Thoracic aorta (tissue), 2 donors: ENCODE measurements around the gene BICRAL. TPM values are rescaled to one million over a fixed set of nuclear protein-coding genes. Genes with fewer than 3 reads are reported as not detected.

Source experiments
- ATAC-seq: fragments of 150-250 bp; one replicate; pipeline ENCODE4 v1.8.0; 2017; ENCODE audit warnings: low read depth; ENCODE audit not compliant: insufficient number of reproducible peaks, low FRiP score
- DNase-seq: peaks from one replicate; pipeline ENCODE4 v3.0.0-alpha.2; 2020; ENCODE audit warnings: low spot score
- H3K27ac ChIP-seq, 2 donors: fragments of 200-600 bp; sonication (generic); 1 replicate in 1 of 2; 2 replicates in 1 of 2; pipeline ENCODE4 v1.5.1; 2016; ENCODE audit warnings: mild to moderate bottlenecking in 2 of 2, moderate library complexity in 2 of 2
- H3K27me3 ChIP-seq: fragments of 200-600 bp; sonication (generic); replicated peaks from 2 replicates; pipeline ENCODE4 v1.6.0; 2016; ENCODE audit warnings: mild to moderate bottlenecking; ENCODE audit not compliant: insufficient read depth
- H3K36me3 ChIP-seq: fragments of 200-600 bp; sonication (generic); one replicate; pipeline ENCODE4 v1.5.1; 2016
- H3K4me1 ChIP-seq, 2 donors: fragments of 200-600 bp; sonication (generic); 1 replicate in 1 of 2; 2 replicates in 1 of 2; pipeline versions ENCODE4 v1.5.1 to v1.6.0; 2016; ENCODE audit warnings: low read depth in 2 of 2, mild to moderate bottlenecking in 1 of 2; ENCODE audit not compliant: control insufficient read depth in 1 of 2
- H3K4me3 ChIP-seq: fragments of 200-600 bp; sonication (generic); 2 replicates; pipeline ENCODE4 v1.5.1; 2016; ENCODE audit warnings: mild to moderate bottlenecking
- H3K9me3 ChIP-seq: fragments of 200-600 bp; sonication (generic); 2 replicates; pipeline ENCODE4 v1.5.1; 2016
- CTCF ChIP-seq: fragments of 200-600 bp; sonication (generic); IDR thresholded peaks from one replicate; pipeline ENCODE4 v1.5.1; 2019; ENCODE audit warnings: antibody characterized with exemption
- total RNA-seq, 2 donors: library from RNA; depleted of rRNA; stranded (reverse); fragments of >200 nt; gene quantifications; one replicate each; pipeline versions ENCODE4 v1.1.0 to v1.2.3, GENCODE V29; 2016

BICRAL gene
- total RNA-seq, 2 donors from 2014 or later = 16.5 to 18.8 TPM

DNA sequence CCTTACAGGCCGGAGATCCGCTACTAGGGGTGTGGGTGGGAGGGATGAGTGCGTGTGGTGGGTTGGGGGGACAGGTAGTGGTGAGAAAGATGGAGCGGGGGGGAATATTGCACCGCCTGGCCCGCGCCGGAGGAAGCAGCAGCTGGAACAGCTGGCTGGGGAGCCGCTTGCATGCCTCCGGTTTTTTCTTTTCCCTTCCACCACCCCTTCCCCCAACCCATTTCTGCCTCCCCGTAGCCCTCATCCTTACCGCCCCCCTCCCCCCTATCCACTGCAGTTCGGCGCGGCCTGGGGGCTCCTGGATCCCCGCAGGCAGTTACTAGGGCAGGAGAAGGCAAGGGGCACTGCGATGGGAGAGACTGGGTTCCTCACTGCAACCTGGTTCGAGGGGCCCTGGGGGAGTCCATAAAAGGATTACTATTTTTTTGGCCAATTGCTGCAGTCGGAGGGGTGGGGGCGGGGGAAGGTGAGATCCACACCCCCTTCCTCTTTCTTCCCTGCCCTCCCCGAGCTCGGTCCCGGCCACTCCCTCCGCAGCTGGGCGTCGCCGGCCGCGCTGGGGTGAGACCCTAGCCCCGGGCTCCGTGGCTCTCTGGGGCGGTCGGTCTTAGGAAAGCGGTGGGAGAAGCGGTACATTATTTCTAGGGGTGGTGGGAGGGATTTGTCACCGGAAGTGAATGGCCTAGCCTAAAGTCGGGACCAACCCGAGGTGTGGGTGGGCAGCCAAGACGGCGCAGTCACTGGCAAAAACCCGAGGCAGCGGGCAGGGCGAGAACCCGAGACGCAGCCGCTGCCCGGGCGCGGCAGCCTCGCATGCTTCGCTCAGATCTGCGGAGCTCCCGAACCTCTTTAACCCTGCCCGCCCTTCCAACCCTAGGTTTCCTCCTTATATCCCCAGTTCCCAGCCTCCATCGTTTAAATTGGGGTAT, 35.1 kb upstream of the BICRAL start:
- Histone ChIP-seq H3K27me3 (no peaks in the 10 kb centered on the region), H3K9me3 (no peaks in the 10 kb centered on the region), H3K4me3 (peak overlapping the region; percentile 99), H3K4me1 (peaks cover 11 to 41% of the 10 kb centered on the region in 2 donors), H3K36me3 (no peaks in the 10 kb centered on the region), H3K27ac (peak overlapping the region; percentile 91 to 97)
- ATAC-seq (peak; percentile 77), DNase-seq (peak; percentile 60)
- no peak for TF ChIP-seq CTCF

DNA sequence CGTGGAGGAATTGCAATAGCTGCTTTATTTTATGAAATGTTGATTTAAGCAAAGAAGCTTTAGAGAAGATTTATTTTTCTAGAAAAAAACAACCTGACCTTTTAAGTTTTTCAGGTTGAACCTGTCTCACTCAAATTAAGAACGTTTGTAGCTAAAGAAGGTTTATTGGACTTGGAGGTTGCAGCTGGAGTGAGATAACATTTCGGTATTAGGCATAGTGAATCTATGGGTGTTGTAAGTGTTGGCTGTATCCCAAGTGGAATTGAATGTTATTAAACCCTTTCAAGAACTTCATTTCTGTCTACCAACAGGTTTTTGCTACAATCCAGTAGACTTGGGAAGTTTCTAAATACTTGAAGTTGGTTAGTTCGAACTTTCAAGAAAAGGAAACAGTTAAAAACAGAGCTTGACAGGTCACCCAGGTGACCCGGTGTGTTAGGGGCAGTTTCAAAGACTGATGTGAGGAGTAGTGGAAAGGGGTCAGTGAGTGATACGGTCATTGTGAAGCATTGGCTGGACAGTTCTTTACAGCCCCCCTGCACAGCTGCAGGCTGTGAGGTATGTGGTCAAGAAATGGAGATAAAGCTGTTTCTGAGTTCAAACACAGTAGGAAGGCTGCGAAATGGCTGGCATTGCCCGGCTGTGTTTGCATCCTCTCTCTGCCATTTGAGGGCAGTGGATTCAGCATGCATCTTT, 33.5 kb upstream of the BICRAL start:
- no peaks in the 10 kb centered on the region for H3K9me3 ChIP-seq
- H3K4me3 ChIP-seq = peak overlapping the region; percentile 99
- DNase-seq = no peak
- no peaks in the 10 kb centered on the region for H3K36me3 ChIP-seq
- ATAC-seq = no peak
- no peaks in the 10 kb centered on the region for H3K27me3 ChIP-seq
- no peak for TF ChIP-seq CTCF
- H3K4me1 ChIP-seq = peaks cover 11 to 33% of the 10 kb centered on the region in 2 donors
- H3K27ac ChIP-seq = peak overlapping the region; percentile 10 to 97

DNA sequence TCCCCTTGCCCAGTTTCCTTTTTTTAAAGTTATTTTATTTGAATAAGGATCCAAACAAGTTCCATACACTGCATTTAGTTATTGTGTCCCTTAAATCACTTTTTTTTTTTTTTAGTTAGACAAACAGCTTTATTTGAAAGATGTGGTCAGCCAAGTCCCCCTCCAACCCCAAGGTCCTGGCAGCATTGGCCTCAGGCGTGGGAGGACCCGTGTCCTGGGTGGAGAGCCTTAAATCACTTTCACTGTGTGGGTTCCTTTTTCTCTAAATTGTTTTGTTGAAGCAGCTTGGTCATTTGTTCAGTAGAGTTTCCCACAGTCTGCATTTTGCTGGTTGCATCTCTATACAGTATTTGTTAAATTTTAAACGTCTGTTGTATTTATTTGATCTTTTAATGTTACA, 30.8 kb upstream of the BICRAL start:
- ATAC-seq = no peak
- no peaks in the 10 kb centered on the region for H3K27me3 ChIP-seq
- no peaks in the 10 kb centered on the region for H3K9me3 ChIP-seq
- no peak for DNase-seq
- no peaks in the 10 kb centered on the region for H3K36me3 ChIP-seq
- no peak overlapping the region for H3K27ac ChIP-seq
- no peak for TF ChIP-seq CTCF
- no peak overlapping the region for H3K4me3 ChIP-seq
- H3K4me1 ChIP-seq = peaks cover 0 to 16% of the 10 kb centered on the region in 2 donors

- ATAC-seq (no peak), DNase-seq (no peak)
- TF ChIP-seq CTCF = no peak
- no peak overlapping the region for H3K4me3 ChIP-seq
- H3K27me3 ChIP-seq = no peaks in the 10 kb centered on the region
- no peak overlapping the region for H3K27ac ChIP-seq
- no peaks in the 10 kb centered on the region for H3K4me1 ChIP-seq
- H3K9me3 ChIP-seq = no peaks in the 10 kb centered on the region
- H3K36me3 ChIP-seq = no peaks in the 10 kb centered on the region
These were observed 27.1 kb upstream of the BICRAL start for GRCh38 chr6:42754759-42755158.

GRCh38 chr6:42756722-42757121, 25.1 kb upstream of the BICRAL start:
- H3K4me3 ChIP-seq = no peak overlapping the region
- H3K4me1 ChIP-seq = no peaks in the 10 kb centered on the region
- ATAC-seq = no peak
- no peaks in the 10 kb centered on the region for H3K27me3 ChIP-seq
- TF ChIP-seq CTCF = no peak
- H3K36me3 ChIP-seq = no peaks in the 10 kb centered on the region
- no peaks in the 10 kb centered on the region for H3K9me3 ChIP-seq
- no peak for DNase-seq
- H3K27ac ChIP-seq = no peak overlapping the region
